NT2/D1 (cell line): ENCODE results near the gene RAB3A.
A peak's percentile ranks its signal among the peaks of the same experiment; 100 is the strongest.
"Not testable (repeated sequence)": the region's sequence is repeated elsewhere in the genome, so short reads cannot be mapped to it uniquely, and the experiment has no call there.

Experiments
- DNase-seq: peaks from one replicate; pipeline ENCODE4 v3.0.0-alpha.2; 2011; ENCODE audit warnings: low read depth, low spot score
- H3K27me3 ChIP-seq: 2 replicates; pipeline ENCODE4 v1.6.0; 2011; ENCODE audit warnings: mild to moderate bottlenecking; ENCODE audit not compliant: insufficient read length, insufficient read depth
- H3K36me3 ChIP-seq: 2 replicates; pipeline ENCODE4 v1.6.1; 2011; ENCODE audit warnings: mild to moderate bottlenecking, low read length, mixed read lengths; ENCODE audit not compliant: insufficient read depth, insufficient read length
- H3K4me1 ChIP-seq: 2 replicates; pipeline ENCODE4 v1.5.1; 2011; ENCODE audit not compliant: insufficient read depth, insufficient read length
- H3K4me3 ChIP-seq: 2 replicates; pipeline ENCODE4 v1.5.1; 2011; ENCODE audit warnings: low read depth; ENCODE audit not compliant: insufficient read length
- H3K9ac ChIP-seq: 2 replicates; pipeline ENCODE4 v1.6.0; 2011; ENCODE audit warnings: low read depth; ENCODE audit not compliant: insufficient read length
- H3K9me3 ChIP-seq: 2 replicates; pipeline ENCODE4 v1.5.1; 2011; ENCODE audit warnings: mild to moderate bottlenecking, low read length; ENCODE audit not compliant: insufficient read depth
- SUZ12 ChIP-seq: IDR thresholded peaks from 2 replicates; pipeline ENCODE4 v1.6.1; 2011; ENCODE audit not compliant: insufficient read length, insufficient read depth; ENCODE audit errors: extremely low read depth
- YY1 ChIP-seq: IDR thresholded peaks from 2 replicates; pipeline ENCODE4 v1.6.1; 2011; ENCODE audit not compliant: insufficient read length, insufficient read depth
- ZNF274 ChIP-seq: IDR thresholded peaks from 2 replicates; pipeline ENCODE4 v1.6.1; 2011; ENCODE audit warnings: mild to moderate bottlenecking, low read depth, low read length

Gene RAB3A

DNA sequence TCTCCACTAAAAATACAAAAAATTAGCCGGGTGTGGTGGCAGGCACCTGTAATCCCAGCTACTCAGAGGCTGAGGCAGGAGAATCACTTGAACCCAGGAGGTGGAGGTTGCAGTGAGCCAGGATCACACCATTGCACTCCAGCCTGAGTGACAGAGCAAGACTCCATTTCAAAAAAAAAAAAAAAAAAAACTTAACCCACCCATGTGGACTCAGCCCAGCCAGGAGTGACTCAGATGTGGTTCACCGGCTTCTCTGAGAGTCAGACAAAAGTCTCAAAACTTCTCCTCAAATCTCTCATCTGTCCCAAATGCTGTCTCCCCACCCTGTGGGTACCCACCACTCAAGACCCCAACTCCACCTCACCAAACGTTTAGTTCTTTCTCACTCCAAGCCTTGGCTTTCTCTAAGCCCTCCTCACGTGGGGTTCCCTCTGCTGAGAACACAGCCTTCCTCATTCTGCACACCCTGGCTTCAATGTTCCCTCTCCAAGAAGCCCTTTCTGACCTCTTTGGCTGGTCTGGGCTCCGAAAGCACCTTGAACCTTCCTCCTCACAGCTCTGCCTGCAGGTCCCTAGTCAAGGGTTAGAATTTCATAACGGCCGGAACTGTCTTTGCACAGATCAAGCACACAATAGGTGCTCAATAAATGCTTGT, 11.1 kb upstream of the RAB3A start:
- Histone ChIP-seq H3K9me3 (no peaks in the 10 kb centered on the region), H3K9ac (no peak overlapping the region), H3K27me3 (peaks cover 4% of the 10 kb centered on the region), H3K36me3 (no peaks in the 10 kb centered on the region), H3K4me3 (no peak overlapping the region), H3K4me1 (peaks cover 7% of the 10 kb centered on the region)
- DNase-seq: no peak
- TF ChIP-seq YY1: no peak
- no peak for TF ChIP-seq ZNF274
- TF ChIP-seq SUZ12: no peak

DNA sequence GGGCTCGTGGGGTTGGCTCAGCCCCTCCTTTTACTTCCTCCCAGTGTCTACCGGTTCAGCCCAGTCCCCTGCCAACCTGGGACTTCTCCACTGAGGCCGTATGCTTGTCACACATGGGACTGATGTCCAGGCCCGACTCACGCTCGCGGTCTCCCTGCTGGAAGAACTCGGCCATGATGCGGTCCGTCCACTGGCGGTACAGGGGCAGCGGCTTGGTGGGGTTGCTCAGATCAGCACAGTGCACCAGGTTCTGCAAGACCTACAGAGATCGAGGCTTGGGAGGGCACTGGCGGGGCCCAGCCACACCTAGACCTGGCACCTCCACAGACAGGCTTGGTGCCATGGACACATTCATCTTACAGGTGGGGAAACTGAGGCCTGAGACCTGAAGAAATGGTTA, 7.8 kb upstream of the RAB3A start:
- no peaks in the 10 kb centered on the region for H3K27me3 ChIP-seq
- no peak overlapping the region for H3K9ac ChIP-seq
- H3K36me3 ChIP-seq: no peaks in the 10 kb centered on the region
- H3K4me3 ChIP-seq: no peak overlapping the region
- H3K4me1 ChIP-seq: peaks cover 11% of the 10 kb centered on the region
- DNase-seq: no peak
- TF ChIP-seq YY1: no peak
- no peak for TF ChIP-seq ZNF274
- no peak for TF ChIP-seq SUZ12
- no peaks in the 10 kb centered on the region for H3K9me3 ChIP-seq

DNA sequence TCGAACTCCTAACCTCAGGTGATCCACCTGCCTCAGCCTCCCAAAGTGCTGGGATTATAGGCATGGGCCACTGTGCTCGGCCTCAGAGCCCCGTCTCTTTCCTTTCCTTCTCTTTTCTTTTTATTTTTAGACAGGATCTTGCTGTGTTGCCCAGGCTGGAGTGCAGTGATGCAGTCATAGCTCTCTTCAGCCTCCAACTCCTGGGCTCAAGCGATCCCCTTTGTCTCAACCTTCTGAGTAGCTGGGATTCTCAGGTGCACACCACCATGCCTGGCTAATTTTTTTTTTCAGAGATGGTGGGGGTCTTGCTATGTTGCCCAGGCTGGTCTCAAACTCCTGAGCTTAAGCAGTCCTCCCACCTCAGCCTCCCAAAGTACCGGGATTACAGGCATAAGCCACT, 6.1 kb upstream of the RAB3A start:
- not testable (repeated sequence) for H3K9me3 ChIP-seq, H3K9ac ChIP-seq, H3K36me3 ChIP-seq, H3K27me3 ChIP-seq, DNase-seq, H3K4me3 ChIP-seq
- peaks cover 11% of the 10 kb centered on the region for H3K4me1 ChIP-seq

DNA sequence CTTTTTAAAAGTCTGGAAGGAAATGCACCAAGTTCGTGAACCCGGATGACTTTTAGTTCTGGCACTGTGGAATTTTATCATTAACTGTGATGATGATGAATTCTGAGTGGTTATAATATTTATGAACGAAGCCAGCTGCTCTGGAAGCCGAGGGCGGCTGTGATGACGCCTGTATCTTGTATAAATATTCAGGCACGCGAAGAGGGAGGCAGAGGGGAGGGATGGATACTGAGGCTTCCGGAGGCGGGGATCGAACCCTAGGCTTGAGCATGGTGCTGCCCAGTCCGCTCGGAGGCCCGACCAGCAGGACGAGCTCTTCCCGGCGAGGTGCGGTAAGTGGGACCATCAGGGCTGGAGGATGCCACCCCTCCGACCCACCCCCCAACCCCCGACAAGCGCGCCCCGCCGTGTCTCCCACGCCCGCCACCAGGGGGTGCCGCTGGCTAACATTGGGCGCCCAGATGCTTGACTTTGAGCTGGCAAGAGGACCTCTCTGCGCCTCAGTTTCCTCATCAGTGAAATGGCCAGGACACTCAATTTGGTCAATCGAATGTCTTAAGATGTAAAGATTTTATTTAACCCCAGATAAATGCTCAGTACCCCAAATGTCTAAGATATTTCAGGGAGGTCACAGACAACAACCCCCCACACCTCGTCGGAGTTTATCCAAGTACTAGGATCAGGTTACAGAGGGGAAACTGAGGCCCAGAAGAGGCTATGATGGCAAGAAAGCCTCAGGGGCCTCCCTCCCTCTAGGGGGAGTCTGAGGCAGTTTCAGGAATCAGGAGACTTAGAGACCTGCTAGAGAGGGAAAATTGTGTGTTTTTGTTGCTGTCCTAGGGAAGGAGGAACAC, 4.5 kb upstream of the RAB3A start:
- Histone ChIP-seq H3K4me3 (no peak overlapping the region), H3K9me3 (no peaks in the 10 kb centered on the region), H3K9ac (no peak overlapping the region), H3K36me3 (no peaks in the 10 kb centered on the region), H3K27me3 (peaks cover 2% of the 10 kb centered on the region), H3K4me1 (peaks cover 11% of the 10 kb centered on the region)
- DNase-seq: no peak
- TF ChIP-seq SUZ12 (no peak), YY1 (no peak), ZNF274 (no peak)

DNA sequence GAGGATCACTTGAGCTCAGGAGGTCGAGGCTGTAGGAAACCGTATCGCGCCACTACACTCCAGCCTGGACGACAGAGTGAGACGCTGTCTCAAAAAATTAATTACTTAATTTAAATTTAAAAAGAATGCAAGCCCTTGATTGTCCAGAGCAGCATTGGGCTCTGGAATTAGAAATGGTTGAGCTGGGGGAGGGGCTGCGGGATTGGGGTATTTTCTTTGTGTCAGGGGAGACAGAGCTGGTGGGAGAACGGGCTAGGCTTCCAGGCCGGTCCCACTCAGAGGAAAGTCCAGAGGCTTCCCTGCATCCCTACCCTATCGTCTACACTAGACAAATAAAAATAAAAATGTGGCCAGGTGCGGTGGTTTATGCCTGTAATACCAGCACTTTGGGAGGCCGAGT, 2.2 kb upstream of the RAB3A start:
- peak overlapping the region; percentile 52 for H3K4me3 ChIP-seq
- DNase-seq: no peak
- peaks cover 15% of the 10 kb centered on the region for H3K4me1 ChIP-seq
- no peaks in the 10 kb centered on the region for H3K36me3 ChIP-seq
- TF ChIP-seq ZNF274 (no peak), YY1 (no peak), SUZ12 (no peak)
- H3K27me3 ChIP-seq: peaks cover 9% of the 10 kb centered on the region
- H3K9me3 ChIP-seq: no peaks in the 10 kb centered on the region
- peak overlapping the region; percentile 95 for H3K9ac ChIP-seq

DNA sequence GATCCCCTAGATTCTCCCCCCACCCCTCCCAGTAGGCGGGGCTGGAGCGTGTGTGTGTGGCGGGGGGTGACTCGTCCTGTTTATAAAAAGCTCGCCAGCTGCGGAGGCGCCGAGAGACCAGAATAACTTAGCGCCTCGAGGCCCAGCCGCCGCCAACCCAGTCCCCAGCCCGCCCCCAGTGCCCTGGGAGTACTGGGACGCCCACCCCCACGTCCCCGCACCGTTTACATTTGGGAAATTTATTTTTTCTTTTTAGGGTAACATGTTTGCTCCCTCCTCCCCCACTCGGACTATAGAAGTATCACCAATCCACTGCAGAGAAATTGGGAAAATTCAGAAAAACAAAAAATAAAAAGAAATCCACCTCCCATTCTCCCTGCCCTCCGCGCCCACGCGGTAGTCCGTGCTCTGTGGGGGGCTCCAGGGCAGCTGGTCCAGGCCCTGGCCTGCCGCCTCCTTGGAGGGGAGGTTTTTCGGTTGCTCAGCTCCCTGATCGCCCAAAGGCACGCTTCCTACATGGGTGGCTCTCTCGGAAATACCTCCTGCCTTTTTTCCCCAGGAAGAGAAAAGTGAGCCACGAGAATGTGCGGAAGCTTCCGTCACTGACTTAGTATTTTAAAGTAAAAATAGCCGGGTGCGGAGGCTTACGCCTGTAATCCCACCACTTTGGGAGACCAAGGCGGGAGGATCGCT, 1.5 kb upstream of the RAB3A start:
- Histone ChIP-seq H3K27me3 (peaks cover 9% of the 10 kb centered on the region), H3K9me3 (no peaks in the 10 kb centered on the region), H3K9ac (peak overlapping the region; percentile 95), H3K4me1 (peaks cover 12% of the 10 kb centered on the region), H3K36me3 (no peaks in the 10 kb centered on the region), H3K4me3 (peak overlapping the region; percentile 52)
- no peak for DNase-seq
- TF ChIP-seq SUZ12 (no peak), ZNF274 (no peak)

DNA sequence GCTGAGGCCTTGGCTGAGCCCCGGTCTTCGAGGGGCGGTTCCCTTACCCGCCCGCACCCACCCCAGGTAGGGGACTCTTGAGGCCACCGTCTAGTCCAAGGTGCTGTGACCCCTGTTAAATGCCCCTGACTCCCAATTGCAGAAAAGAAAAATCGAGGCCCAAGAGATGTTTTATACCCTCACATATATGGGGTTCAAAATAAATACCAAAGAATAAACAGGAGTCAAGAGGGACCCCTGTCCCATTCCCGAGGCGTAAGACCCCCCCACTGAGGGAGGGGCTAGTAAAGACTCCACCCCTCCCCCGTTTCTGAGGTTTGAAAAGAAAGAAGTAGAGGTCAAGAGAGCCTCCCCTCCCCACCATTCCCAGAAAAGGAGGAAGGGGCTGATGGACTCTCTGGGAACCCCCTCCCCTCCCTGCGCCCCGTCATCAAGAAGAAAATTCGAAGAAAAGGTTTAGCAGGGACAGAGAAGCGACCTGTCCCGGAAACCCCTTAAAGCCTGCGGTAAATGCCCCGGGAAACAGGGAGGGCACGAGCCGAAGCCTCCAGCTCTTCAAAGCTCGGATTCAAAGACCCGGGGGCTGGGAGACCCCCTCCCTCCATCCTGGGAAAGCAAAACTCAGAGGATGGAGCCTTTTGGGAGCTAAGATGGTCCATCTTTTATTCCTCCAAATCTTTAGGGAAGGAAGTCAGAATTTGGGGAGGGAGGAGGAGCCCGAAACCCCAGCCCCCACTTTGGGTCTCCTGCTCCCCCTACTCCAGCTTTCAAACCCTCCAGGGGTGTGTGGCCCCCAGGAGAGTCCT, 755 bp upstream of the RAB3A start:
- DNase-seq: peak; percentile 64
- H3K4me3 ChIP-seq: peak overlapping the region; percentile 52
- H3K9ac ChIP-seq: peak overlapping the region; percentile 95
- H3K9me3 ChIP-seq: no peaks in the 10 kb centered on the region
- peaks cover 12% of the 10 kb centered on the region for H3K4me1 ChIP-seq
- H3K27me3 ChIP-seq: peaks cover 9% of the 10 kb centered on the region
- no peaks in the 10 kb centered on the region for H3K36me3 ChIP-seq
- no peak for TF ChIP-seq YY1
- TF ChIP-seq ZNF274: no peak
- TF ChIP-seq SUZ12: no peak
